DOHH2 (cell line): ENCODE data around the gene C17orf114.

ENCODE experiments used
- CTCF ChIP-seq: fragments of 200-600 bp; sonication (generic); IDR thresholded peaks from one replicate; pipeline ENCODE4 v1.5.1; 2014; ENCODE audit warnings: antibody characterized with exemption, mild to moderate bottlenecking, low read depth, low read length; ENCODE audit not compliant: poor library complexity, severe bottlenecking
- EZH2phosphoT487 ChIP-seq: fragments of 200-600 bp; sonication (generic); IDR thresholded peaks from 2 replicates; pipeline ENCODE4 v1.6.1; 2017; ENCODE audit warnings: borderline replicate concordance, mild to moderate bottlenecking, antibody characterized with exemption, low read length, moderate library complexity, mixed read lengths

- no peak for TF ChIP-seq CTCF
- TF ChIP-seq EZH2phosphoT487, result no peak
Observed at GRCh38 chr17:4823373-4824089, 21.4 kb upstream of the C17orf114 start.
